Central memory CD4-positive, alpha-beta T cell (primary cell): ENCODE measurements around the gene PHLPP1.

ENCODE experiments used
- DNase-seq: peaks from one replicate; pipeline ENCODE4 v3.0.0; 2022

PHLPP1 gene

GRCh38 chr18:62987859-62988258 is 272.5 kb downstream of the PHLPP1 start:
- no peak for DNase-seq

GRCh38 chr18:62988471-62988870 is 273.1 kb downstream of the PHLPP1 start:
- DNase-seq: no peak

- no peak for DNase-seq
These were observed 273.9 kb downstream of the PHLPP1 start for GRCh38 chr18:62989195-62989594.

GRCh38 chr18:62990653-62991052 is 275.3 kb downstream of the PHLPP1 start:
- DNase-seq: no peak

GRCh38 chr18:62991389-62991788 is 276.0 kb downstream of the PHLPP1 start:
- DNase-seq: no peak

GRCh38 chr18:62991959-62992358 is 276.6 kb downstream of the PHLPP1 start:
- no peak for DNase-seq

GRCh38 chr18:62992877-62993365 is 277.6 kb downstream of the PHLPP1 start:
- no peak for DNase-seq

GRCh38 chr18:62996566-62996965 is 281.2 kb downstream of the PHLPP1 start:
- no peak for DNase-seq

- DNase-seq: no peak
These were observed 281.7 kb downstream of the PHLPP1 start for GRCh38 chr18:62997076-62997475.

GRCh38 chr18:62998443-62998842 is 283.1 kb downstream of the PHLPP1 start:
- DNase-seq: no peak

GRCh38 chr18:62999392-62999791 is 284.1 kb downstream of the PHLPP1 start:
- no peak for DNase-seq

GRCh38 chr18:62999921-63000320 is 284.6 kb downstream of the PHLPP1 start:
- no peak for DNase-seq

- no peak for DNase-seq
These were observed 285.5 kb downstream of the PHLPP1 start for GRCh38 chr18:63000839-63001238.

- DNase-seq: no peak
These were observed 286.5 kb downstream of the PHLPP1 start for GRCh38 chr18:63001861-63002260.

- DNase-seq: no peak
These were observed 287.0 kb downstream of the PHLPP1 start for GRCh38 chr18:63002305-63002704.

- DNase-seq: no peak
These were observed 287.6 kb downstream of the PHLPP1 start for GRCh38 chr18:63002803-63003445.

- no peak for DNase-seq
These were observed 288.6 kb downstream of the PHLPP1 start for GRCh38 chr18:63003899-63004298.

GRCh38 chr18:63004466-63005089 is 289.2 kb downstream of the PHLPP1 start:
- no peak for DNase-seq

GRCh38 chr18:63005306-63005705 is 290.0 kb downstream of the PHLPP1 start:
- no peak for DNase-seq

- no peak for DNase-seq
These were observed 291.9 kb downstream of the PHLPP1 start for GRCh38 chr18:63007231-63007630.

- DNase-seq: peak; percentile 50
These were observed 300.9 kb downstream of the PHLPP1 start for GRCh38 chr18:63016270-63016669.

- no peak for DNase-seq
These were observed 301.7 kb downstream of the PHLPP1 start for GRCh38 chr18:63017076-63017475.

GRCh38 chr18:63017977-63018376 is 302.6 kb downstream of the PHLPP1 start:
- no peak for DNase-seq

- no peak for DNase-seq
These were observed 307.2 kb downstream of the PHLPP1 start for GRCh38 chr18:63022429-63023022.
